HCT116 (cell line): ENCODE measurements around the gene MOV10L1. TPM values are rescaled to one million over a fixed set of nuclear protein-coding genes. Genes with fewer than 3 reads are reported as not detected.

Experiments
- ATAC-seq: fragments of 200-7000 bp; cut with Tn5 transposase; 2 replicates; pipeline ENCODE4 v1.9.1; 2020; ENCODE audit warnings: mild to moderate bottlenecking, moderate library complexity
- BruUV-seq: library from RNA; stranded (reverse); fragments of 400-500 nt; replicated peaks from 2 replicates; lab custom pipeline; 2021; lab: Mats Ljungman, UMichigan
- CTCF ChIA-PET: fragments of 300-600 bp; sonication (Branson Sonifier 250); formaldehyde crosslinking; loops from one replicate; lab custom pipeline; 2021; ENCODE audit warnings: antibody characterized with exemption; lab: Charles Lee
- POLR2A ChIA-PET: fragments of 300-600, 350-600 bp; sonication (Branson Sonifier 250); formaldehyde crosslinking; loops from one replicate; lab custom pipeline; 2021; ENCODE audit warnings: antibody characterized with exemption; lab: Charles Lee
- RAD21 ChIA-PET, 2 experiments: fragments of 300-600 bp; sonication (Branson Sonifier 250); formaldehyde crosslinking; loops; one replicate each; lab custom pipeline; 2023; ENCODE audit warnings: low total read pairs in 2 of 2; ENCODE audit not compliant: uncharacterized antibody in 2 of 2, unreplicated experiment in 2 of 2, low non-redundant PET in 1 of 2; lab: Charles Lee
- DNase-seq: peaks from one replicate; pipeline ENCODE4 v3.0.0-alpha.2; 2010; ENCODE audit warnings: low read depth, low spot score
- H2AFZ ChIP-seq: fragments of 200-600 bp; shearing (Covaris generic), sonication (generic); 2 replicates; pipeline ENCODE4 v1.6.1; 2017; ENCODE audit warnings: low read depth, mixed run types, mixed read lengths, antibody characterized with exemption, low read length; ENCODE audit not compliant: poor library complexity, severe bottlenecking
- H3K27ac ChIP-seq: 2 replicates; pipeline ENCODE4 v1.5.1; 2012; ENCODE audit warnings: low read depth, low read length
- H3K27me3 ChIP-seq: fragments of 200-600 bp; sonication (generic); 2 replicates; pipeline ENCODE4 v1.6.1; 2016; ENCODE audit warnings: mixed run types, low read length, mixed read lengths; ENCODE audit not compliant: insufficient read depth
- H3K36me3 ChIP-seq, 2 experiments: fragments of 200-500 bp in 1 of 2; fragments of 200-600 bp in 1 of 2; sonication (Bioruptor generic) in 1 of 2; sonication (generic) in 1 of 2; 2 replicates each; pipeline versions ENCODE4 v1.5.1 to v1.6.1; 2014 to 2016; ENCODE audit warnings: low read length in 2 of 2, inconsistent platforms in 1 of 2, mixed read lengths in 1 of 2, mixed run types in 1 of 2; ENCODE audit not compliant: insufficient read depth in 2 of 2, control insufficient read depth in 1 of 2
- H3K4me1 ChIP-seq, 2 experiments: fragments of 200-600 bp in 1 of 2; sonication (generic) in 1 of 2; 2 replicates each; pipeline versions ENCODE4 v1.5.1 to v1.6.1; 2012 to 2017; ENCODE audit warnings: low read length in 2 of 2, inconsistent platforms in 1 of 2, mild to moderate bottlenecking in 1 of 2, mixed read lengths in 1 of 2, mixed run types in 1 of 2, moderate library complexity in 1 of 2; ENCODE audit not compliant: insufficient read depth in 2 of 2, control insufficient read depth in 1 of 2
- H3K4me2 ChIP-seq: fragments of 200-600 bp; sonication (generic); 2 replicates; pipeline ENCODE4 v1.6.1; 2017; ENCODE audit warnings: mixed run types, low read length, mixed read lengths
- H3K4me3 ChIP-seq, 2 experiments: fragments of 200-600 bp in 1 of 2; sonication (generic) in 1 of 2; replicated peaks in 1 of 2; 2 replicates each; pipeline ENCODE4 v1.5.1; 2011 to 2016; ENCODE audit warnings: low read length in 2 of 2, control low read depth in 1 of 2, low read depth in 1 of 2, mild to moderate bottlenecking in 1 of 2, mixed read lengths in 1 of 2, mixed run types in 1 of 2
- H3K79me2 ChIP-seq: fragments of 200-600 bp; sonication (generic); 2 replicates; pipeline ENCODE4 v1.6.1; 2017; ENCODE audit warnings: mild to moderate bottlenecking, mixed run types, low read length, moderate library complexity, mixed read lengths; ENCODE audit not compliant: insufficient read depth
- H3K9ac ChIP-seq: fragments of 200-600 bp; sonication (generic); 2 replicates; pipeline ENCODE4 v1.6.1; 2016; ENCODE audit warnings: low read length, mixed read lengths
- H3K9me2 ChIP-seq: fragments of 200-600 bp; sonication (generic), shearing (Covaris generic); 2 replicates; pipeline ENCODE4 v1.6.1; 2017; ENCODE audit warnings: mixed run types, mild to moderate bottlenecking, moderate library complexity; ENCODE audit not compliant: insufficient read depth
- H3K9me3 ChIP-seq, 2 experiments: fragments of 200-500 bp in 1 of 2; fragments of 200-600 bp in 1 of 2; sonication (Bioruptor generic) in 1 of 2; sonication (generic) in 1 of 2; 2 replicates each; pipeline ENCODE4 v1.6.1; 2014 to 2017; ENCODE audit warnings: low read length in 2 of 2, mixed read lengths in 2 of 2, inconsistent platforms in 1 of 2, low read depth in 1 of 2, mild to moderate bottlenecking in 1 of 2, mixed run types in 1 of 2, moderate library complexity in 1 of 2; ENCODE audit not compliant: control insufficient read depth in 1 of 2, insufficient read depth in 1 of 2
- H4K20me1 ChIP-seq: fragments of 200-600 bp; sonication (generic), shearing (Covaris generic); 2 replicates; pipeline ENCODE4 v1.6.1; 2017; ENCODE audit warnings: mixed run types, mild to moderate bottlenecking, moderate library complexity; ENCODE audit not compliant: insufficient read depth
- CTCF ChIP-seq, 3 experiments: fragments of 200-600 bp in 1 of 3; sonication (generic) in 1 of 3; IDR thresholded peaks in 2 of 3; conservative IDR thresholded peaks in 1 of 3; 2 replicates each; pipeline ENCODE4 v1.5.1; 2012 to 2017; ENCODE audit warnings: low read depth in 2 of 3, low read length in 2 of 3, antibody characterized with exemption in 1 of 3, borderline replicate concordance in 1 of 3, control low read depth in 1 of 3, mild to moderate bottlenecking in 1 of 3, mixed read lengths in 1 of 3, mixed run types in 1 of 3, moderate library complexity in 1 of 3; ENCODE audit not compliant: insufficient read depth in 1 of 3
- EGR1 ChIP-seq: IDR thresholded peaks from 2 replicates; pipeline ENCODE4 v1.6.1; 2012; ENCODE audit warnings: low read depth
- ELF1 ChIP-seq: IDR thresholded peaks from 2 replicates; pipeline ENCODE4 v1.6.1; 2012; ENCODE audit warnings: low read depth, borderline replicate concordance
- EZH2 ChIP-seq: fragments of 200-600 bp; sonication (generic); IDR thresholded peaks from 2 replicates; pipeline ENCODE4 v1.6.1; 2017; ENCODE audit warnings: antibody characterized with exemption, mixed run types
- EZH2phosphoT487 ChIP-seq: fragments of 200-600 bp; IDR thresholded peaks from 2 replicates; pipeline ENCODE4 v1.6.1; 2018; ENCODE audit warnings: antibody characterized with exemption, borderline replicate concordance
- FOSL1 ChIP-seq: IDR thresholded peaks from 2 replicates; pipeline ENCODE4 v1.6.1; 2012; ENCODE audit warnings: low read depth
- MAX ChIP-seq: IDR thresholded peaks from 2 replicates; pipeline ENCODE4 v1.6.1; 2012
- POLR2AphosphoS5 ChIP-seq: IDR thresholded peaks from 2 replicates; pipeline ENCODE4 v1.6.1; 2011; ENCODE audit warnings: mild to moderate bottlenecking, low read depth, low read length, moderate library complexity
- SP1 ChIP-seq: IDR thresholded peaks from 2 replicates; pipeline ENCODE4 v1.6.1; 2012; ENCODE audit warnings: low read depth
- SRF ChIP-seq: IDR thresholded peaks from 2 replicates; pipeline ENCODE4 v1.6.1; 2012; ENCODE audit warnings: low read depth
- ZNF274 ChIP-seq: fragments of 200-500 bp; sonication (Bioruptor generic); IDR thresholded peaks from 2 replicates; pipeline ENCODE4 v1.6.1; 2014; ENCODE audit warnings: mild to moderate bottlenecking, low read depth, low read length, inconsistent platforms
- intact Hi-C: fragments of 100-400 bp; cut with micrococcal nuclease; formaldehyde crosslinking; loops from 2 replicates; pipeline ENCODE4 v1.10.0; 2022
- total RNA-seq: library from RNA; stranded (reverse); gene quantifications from one replicate; pipeline ENCODE4 v1.2.1, GENCODE V29; 2021; ENCODE audit not compliant: unreplicated experiment

Gene MOV10L1
- total RNA-seq, 1 experiment from 2014 or later = not detected

GRCh38 chr22:50119169-50119767, 29.5 kb downstream of the MOV10L1 start (continued):
- TF ChIP-seq SRF = no peak

DNA sequence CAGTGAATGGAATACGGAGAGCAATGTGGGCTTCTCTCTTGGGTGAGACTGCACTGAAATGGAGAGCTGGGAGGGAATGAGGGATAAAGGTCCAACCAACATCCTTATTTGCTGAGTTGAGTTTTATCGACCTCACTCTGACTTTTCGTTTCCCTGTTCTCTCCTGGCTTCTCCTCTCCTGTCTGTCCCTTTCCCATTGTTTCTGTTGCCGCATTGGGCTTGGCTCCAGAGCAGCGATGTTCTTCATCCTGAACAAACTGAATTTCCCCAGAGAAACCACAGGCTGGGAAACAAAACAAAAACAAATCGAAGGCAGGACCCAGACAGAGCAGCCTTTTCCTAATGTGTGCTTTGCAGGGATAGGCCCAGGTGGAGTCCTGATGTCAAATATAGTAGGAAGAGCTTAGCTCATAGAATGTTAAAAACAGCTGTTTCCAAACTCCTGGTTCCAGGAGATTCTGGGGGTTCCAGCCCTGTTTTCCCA, 30.0 kb downstream of the MOV10L1 start:
- ChIA-PET CTCF (no interaction called here), POLR2A (no interaction called here), RAD21 (no interaction called here)
- ATAC-seq = no peak
- Histone ChIP-seq H3K79me2 (no peaks in the 10 kb centered on the region), H3K9ac (no peak overlapping the region), H3K9me2 (no peaks in the 10 kb centered on the region), H3K9me3 (peaks cover 4 to 8% of the 10 kb centered on the region in 2 experiments; a peak in 3 of 4 replicates), H3K36me3 (no peaks in the 10 kb centered on the region), H2AFZ (no peak overlapping the region), H4K20me1 (no peaks in the 10 kb centered on the region), H3K27ac (no peak overlapping the region), H3K27me3 (no peaks in the 10 kb centered on the region), H3K4me1 (peaks cover 0 to 7% of the 10 kb centered on the region in 2 experiments; a peak in 1 of 4 replicates), H3K4me3 (no peak overlapping the region), H3K4me2 (no peak overlapping the region)
- DNase-seq = no peak
- no TSS peak for BruUV-seq
- TF ChIP-seq EZH2phosphoT487 (no peak), EZH2 (no peak)
- intact Hi-C loops = no loop called here

DNA sequence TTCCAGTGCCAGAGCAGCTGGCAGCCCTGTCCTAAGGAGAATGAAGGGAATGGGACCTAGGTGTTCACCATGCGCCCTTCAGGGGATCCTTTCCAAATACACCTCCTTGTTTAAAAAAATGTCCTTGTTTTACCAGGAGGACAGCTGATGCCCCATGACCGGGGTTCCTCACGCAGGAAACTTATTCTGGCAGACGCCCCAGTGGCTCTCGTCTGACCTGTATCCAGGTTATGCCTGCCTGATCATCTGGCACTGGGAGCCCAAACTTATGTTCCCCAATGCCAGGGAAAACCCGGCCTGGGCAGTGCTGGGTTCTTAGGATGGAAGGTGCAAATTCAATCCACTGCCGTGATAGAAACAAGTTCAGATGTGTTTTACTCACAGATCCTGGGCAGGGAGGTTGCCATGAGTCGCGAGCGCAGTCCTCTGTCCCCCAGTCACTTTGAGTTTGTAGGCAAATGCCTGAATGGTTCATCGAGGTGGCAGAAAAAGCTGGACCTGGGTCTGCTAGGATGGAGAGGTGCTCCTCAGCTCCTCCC, 31.5 kb downstream of the MOV10L1 start:
- H3K79me2 ChIP-seq = no peaks in the 10 kb centered on the region
- intact Hi-C loops = no loop called here
- TF ChIP-seq ZNF274 (no peak), MAX (no peak), EZH2phosphoT487 (no peak), SP1 (no peak), EGR1 (no peak), POLR2AphosphoS5 (no peak), CTCF (IDR thresholded peaks at IDR 0.05 in 2 of 3, conservative IDR thresholded peaks at IDR 0.05 in 1 of 3; ENCODE audit: borderline replicate concordance in 1 of 3, insufficient read depth in 1 of 3, low read depth in 2 of 3, low read length in 2 of 3) (no peak), FOSL1 (no peak), ELF1 (no peak)
- no peak overlapping the region for H2AFZ ChIP-seq
- ChIA-PET CTCF (no interaction called here), POLR2A (no interaction called here), RAD21 (no interaction called here)
- no peaks in the 10 kb centered on the region for H3K9me2 ChIP-seq
- no peak overlapping the region for H3K4me2 ChIP-seq
- BruUV-seq = no TSS peak
- no peak overlapping the region for H3K27ac ChIP-seq
- no peak overlapping the region for H3K9ac ChIP-seq
- no peaks in the 10 kb centered on the region for H3K36me3 ChIP-seq
- ATAC-seq = no peak
- peaks cover 0 to 7% of the 10 kb centered on the region in 2 experiments; a peak in 1 of 4 replicates for H3K4me1 ChIP-seq
- no peak overlapping the region for H3K4me3 ChIP-seq
- H4K20me1 ChIP-seq = no peaks in the 10 kb centered on the region
- peaks cover 4 to 8% of the 10 kb centered on the region in 2 experiments; a peak in 3 of 4 replicates for H3K9me3 ChIP-seq
- no peaks in the 10 kb centered on the region for H3K27me3 ChIP-seq
- no peak for DNase-seq
